ENCODE measurements around the gene CNTNAP2.

Gene CNTNAP2

DNA sequence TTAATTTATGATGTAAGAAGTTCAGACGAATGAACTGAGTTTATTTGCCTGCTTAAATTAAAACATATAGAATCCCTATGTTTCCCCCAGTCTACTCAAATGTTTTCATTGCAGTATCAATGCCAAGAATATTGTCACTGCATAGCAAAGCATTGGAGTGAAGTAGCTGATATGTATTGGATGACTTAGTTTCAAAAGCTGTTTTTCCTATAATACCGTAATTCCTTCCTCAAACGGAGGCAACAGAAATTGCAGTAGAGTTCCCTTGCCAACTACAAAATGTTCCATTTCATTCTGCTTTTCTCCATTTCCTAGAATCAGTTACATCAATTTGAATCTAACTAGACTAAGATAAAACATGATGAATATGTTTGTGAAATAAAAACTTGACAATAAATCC lies 174.1 kb downstream of the CNTNAP2 start:
- no peak overlapping the region for H3K27ac ChIP-seq
- TF ChIP-seq, protein P1, sequence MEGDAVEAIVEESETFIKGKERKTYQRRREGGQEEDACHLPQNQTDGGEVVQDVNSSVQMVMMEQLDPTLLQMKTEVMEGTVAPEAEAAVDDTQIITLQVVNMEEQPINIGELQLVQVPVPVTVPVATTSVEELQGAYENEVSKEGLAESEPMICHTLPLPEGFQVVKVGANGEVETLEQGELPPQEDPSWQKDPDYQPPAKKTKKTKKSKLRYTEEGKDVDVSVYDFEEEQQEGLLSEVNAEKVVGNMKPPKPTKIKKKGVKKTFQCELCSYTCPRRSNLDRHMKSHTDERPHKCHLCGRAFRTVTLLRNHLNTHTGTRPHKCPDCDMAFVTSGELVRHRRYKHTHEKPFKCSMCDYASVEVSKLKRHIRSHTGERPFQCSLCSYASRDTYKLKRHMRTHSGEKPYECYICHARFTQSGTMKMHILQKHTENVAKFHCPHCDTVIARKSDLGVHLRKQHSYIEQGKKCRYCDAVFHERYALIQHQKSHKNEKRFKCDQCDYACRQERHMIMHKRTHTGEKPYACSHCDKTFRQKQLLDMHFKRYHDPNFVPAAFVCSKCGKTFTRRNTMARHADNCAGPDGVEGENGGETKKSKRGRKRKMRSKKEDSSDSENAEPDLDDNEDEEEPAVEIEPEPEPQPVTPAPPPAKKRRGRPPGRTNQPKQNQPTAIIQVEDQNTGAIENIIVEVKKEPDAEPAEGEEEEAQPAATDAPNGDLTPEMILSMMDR (conservative IDR thresholded peaks at IDR 0.05): no peak

DNA sequence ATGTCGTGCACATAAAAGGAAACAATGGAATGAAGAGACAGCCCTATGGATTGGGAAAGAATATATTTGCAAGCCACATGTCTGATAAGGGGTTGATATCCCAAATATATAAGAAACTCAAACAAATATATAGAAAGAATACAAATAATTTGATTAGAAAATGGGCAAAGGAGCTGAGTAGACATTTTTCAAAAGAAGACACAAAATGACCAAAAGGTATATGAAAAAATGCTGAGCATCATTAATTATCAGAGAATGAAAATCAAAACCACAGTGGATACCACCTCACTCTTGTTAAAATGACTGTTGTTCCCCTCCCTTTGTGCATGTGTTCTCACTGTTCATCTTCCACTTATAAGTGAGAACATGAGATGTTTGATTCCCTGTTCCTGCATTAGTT lies 175.3 kb downstream of the CNTNAP2 start:
- TF ChIP-seq, protein P1 (conservative IDR thresholded peaks at IDR 0.05): no peak

DNA sequence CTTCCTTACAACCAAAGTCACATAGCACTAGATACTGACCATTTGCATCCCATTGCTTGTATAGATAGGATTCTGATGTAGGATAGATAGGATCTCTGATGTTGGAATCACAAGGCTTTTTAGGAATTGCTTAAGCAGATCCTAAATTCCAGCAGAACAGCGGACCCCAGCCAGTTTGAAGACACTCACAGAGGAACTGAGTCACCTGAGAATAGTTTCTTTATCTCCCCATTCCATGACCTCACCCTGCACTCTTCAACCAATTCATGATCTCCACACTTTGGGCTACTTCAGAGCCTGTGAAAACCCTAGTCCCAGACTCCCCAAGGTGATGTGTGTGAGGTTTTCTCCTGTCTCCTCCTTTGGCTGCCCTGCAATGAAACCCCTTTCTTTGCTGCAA lies 179.4 kb downstream of the CNTNAP2 start:
- H3K27ac ChIP-seq: no peak overlapping the region
- TF ChIP-seq, protein P1 (conservative IDR thresholded peaks at IDR 0.05): no peak

More for the DNA sequence above, 175.3 kb downstream of the CNTNAP2 start:
- H3K27ac ChIP-seq: no peak overlapping the region

DNA sequence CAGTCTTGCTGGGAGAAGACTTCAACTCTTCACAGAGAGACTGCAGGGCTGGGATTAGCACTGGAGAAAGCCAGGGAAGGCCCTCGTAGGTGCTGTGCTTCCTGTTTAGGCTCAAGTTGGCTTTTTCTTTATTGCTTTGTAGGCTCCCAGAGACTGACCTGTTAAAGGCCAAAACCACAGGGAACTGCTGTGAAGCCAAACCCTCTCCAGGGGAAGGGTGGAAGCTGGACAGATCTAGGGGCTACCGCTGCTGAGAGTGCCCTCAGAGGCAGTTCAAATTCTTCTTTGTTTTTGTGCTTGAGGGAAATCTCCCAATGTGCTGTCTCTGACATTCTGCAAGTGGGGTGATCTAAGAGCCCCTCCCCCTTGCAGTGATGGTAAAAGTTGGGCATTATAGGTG lies 198.4 kb downstream of the CNTNAP2 start:
- TF ChIP-seq, protein P1 (conservative IDR thresholded peaks at IDR 0.05): no peak
- H3K27ac ChIP-seq: no peak overlapping the region

DNA sequence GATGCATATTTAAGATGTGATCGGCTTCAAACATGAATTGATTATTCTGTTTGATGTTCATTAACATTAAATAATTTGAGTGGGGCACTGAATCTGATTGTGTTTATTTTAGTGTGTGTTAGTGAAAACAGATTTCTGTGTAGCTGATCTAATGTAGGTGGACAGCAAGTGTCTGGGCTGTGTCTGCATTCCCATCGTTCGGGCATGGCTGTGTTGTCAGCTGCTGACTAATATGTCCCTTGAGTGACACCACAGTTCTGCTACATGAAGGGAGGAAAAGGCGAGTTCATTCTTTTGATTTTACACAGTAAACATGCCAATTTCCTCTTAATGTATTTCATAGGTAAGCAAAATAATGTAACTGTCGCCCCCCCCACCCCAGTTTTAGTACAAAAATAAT lies 203.0 kb downstream of the CNTNAP2 start:
- no peak overlapping the region for H3K27ac ChIP-seq
- TF ChIP-seq, protein P1 (conservative IDR thresholded peaks at IDR 0.05): no peak

DNA sequence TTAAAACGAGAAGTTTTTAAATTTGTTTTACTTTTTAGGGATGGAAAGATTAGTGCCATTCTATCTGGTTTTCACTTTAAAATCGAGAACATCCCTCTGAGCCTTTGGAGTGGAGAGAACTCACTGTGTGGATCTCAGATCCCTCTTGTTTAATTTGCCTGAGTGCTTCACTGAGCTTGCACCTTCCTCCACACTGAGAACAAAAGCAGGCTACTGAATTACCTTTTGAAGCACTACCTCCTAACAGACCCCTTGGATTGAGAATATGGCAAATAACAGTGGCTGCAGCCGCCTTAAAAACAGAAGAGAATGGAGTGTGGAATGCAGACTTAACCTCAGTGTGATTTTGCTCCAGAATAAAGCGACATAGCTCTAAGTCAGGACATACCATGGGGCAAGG lies 204.7 kb downstream of the CNTNAP2 start:
- no peak overlapping the region for H3K27ac ChIP-seq
- TF ChIP-seq, protein P1 (conservative IDR thresholded peaks at IDR 0.05): no peak

DNA sequence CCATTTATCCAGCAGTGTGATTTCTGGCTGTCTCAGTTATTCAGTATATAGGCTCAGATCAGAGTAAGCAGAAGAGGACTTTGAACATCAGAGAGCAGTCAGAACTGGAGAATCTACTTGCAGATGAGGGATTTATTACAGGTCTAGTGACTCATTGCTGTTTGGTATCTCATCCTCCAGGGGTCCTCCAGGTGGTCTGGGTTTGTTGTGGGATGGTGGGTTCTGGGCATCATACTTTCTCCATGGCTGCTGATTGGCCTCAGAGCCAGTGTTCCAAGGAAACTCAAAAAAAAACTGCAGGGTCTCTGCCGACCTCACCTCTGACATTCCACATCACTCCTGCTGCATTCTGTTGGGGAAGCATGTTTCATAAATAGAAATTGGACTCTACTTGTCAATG lies 214.8 kb downstream of the CNTNAP2 start:
- TF ChIP-seq, protein P1 (conservative IDR thresholded peaks at IDR 0.05): no peak
- H3K27ac ChIP-seq: no peak overlapping the region

DNA sequence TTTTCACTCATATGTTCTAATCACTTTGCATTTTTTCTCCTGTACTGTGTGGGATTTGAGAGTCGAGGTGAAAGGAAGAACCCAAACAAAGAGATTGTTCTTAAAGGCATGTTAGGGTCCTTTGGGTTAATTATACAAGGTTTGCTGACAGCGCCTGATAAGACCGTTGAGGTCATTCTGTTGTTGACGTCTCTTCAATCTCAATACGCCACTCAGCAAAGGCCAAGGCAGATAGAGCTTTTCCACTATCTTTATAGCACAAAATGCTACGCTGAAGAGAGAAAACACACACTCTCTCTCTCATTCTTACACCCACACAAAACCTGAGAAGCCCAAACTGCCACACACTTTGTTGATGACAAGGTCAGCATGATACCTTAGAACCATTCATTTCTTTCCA lies 228.7 kb downstream of the CNTNAP2 start:
- no peak overlapping the region for H3K27ac ChIP-seq
- TF ChIP-seq, protein P1 (conservative IDR thresholded peaks at IDR 0.05): no peak

All from VCaP (cell line).